GM10266 (cell line): ENCODE data around the gene TLR7.

Experiments
- DNase-seq: peaks from one replicate; pipeline ENCODE4 v3.0.0; 2012; ENCODE audit errors: extremely low spot score
- TF ChIP-seq, protein P1 (sequence below): IDR thresholded peaks from 2 replicates; pipeline ENCODE4 v1.5.1; 2012; ENCODE audit warnings: mild to moderate bottlenecking, low read depth; ENCODE audit not compliant: control insufficient read depth, insufficient read depth; ENCODE audit errors: missing control alignments

The TLR7 gene

DNA sequence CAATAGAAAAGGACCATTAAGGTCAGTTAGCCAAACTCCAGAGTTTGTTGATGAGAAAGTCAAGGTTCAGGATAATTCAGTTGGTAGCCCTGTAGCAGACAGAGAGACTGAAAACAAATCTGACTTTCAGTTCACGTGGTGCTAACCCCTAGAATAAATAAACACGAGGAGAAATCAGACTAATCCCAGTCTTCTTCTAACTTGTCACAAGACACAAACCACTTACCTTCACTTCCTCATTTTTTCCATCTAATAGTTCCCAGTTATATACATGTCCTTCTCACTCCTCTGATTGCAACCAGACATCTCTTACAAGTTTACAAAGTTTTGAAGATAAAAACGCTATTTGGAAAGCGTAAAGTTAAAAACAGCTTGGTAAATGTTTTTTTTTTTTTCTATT is 7.7 kb downstream of the TLR7 start:
- no peak for DNase-seq
- TF ChIP-seq, protein P1, sequence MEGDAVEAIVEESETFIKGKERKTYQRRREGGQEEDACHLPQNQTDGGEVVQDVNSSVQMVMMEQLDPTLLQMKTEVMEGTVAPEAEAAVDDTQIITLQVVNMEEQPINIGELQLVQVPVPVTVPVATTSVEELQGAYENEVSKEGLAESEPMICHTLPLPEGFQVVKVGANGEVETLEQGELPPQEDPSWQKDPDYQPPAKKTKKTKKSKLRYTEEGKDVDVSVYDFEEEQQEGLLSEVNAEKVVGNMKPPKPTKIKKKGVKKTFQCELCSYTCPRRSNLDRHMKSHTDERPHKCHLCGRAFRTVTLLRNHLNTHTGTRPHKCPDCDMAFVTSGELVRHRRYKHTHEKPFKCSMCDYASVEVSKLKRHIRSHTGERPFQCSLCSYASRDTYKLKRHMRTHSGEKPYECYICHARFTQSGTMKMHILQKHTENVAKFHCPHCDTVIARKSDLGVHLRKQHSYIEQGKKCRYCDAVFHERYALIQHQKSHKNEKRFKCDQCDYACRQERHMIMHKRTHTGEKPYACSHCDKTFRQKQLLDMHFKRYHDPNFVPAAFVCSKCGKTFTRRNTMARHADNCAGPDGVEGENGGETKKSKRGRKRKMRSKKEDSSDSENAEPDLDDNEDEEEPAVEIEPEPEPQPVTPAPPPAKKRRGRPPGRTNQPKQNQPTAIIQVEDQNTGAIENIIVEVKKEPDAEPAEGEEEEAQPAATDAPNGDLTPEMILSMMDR, result no peak

DNA sequence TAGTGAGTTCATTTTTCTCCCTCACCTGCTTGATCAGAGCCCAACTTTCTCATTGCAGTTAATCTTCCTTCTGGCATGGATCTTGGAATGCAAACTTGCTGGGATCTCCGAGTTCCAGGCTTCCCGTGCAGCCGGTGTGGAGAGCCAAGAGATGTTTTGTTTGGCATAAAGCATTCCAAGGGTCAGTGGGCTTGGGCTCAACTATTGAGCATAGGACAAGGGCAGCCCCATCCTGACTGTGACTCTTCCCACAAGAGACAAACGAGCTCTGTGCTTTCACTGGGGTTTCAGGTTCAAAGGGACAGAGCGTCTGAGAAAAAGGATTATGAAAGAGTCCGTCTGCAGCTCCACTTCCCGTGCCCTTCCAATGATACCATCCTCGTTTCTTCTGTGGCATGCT is 10.5 kb downstream of the TLR7 start:
- no peak for DNase-seq
- TF ChIP-seq, protein P1, result no peak

DNA sequence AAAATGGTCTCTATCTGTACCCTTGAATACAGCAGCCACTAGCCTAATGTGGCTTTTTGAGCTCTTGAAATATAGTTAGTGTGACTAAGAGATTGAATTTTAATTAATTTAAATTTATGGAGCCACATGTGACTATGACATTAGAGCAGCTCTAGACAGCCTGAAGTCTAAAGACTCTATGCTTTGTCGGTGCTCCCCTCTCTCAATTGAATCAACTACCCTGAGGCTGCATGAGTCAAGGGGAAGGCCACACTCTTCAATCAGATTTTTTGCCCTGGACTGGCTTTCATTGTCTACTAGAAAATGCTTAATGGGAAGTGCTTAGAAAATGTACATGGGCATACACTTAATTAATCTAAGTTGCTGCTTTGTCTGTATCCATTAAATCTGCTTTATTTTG is 11.7 kb downstream of the TLR7 start:
- TF ChIP-seq, protein P1, result no peak
- DNase-seq, result no peak

DNA sequence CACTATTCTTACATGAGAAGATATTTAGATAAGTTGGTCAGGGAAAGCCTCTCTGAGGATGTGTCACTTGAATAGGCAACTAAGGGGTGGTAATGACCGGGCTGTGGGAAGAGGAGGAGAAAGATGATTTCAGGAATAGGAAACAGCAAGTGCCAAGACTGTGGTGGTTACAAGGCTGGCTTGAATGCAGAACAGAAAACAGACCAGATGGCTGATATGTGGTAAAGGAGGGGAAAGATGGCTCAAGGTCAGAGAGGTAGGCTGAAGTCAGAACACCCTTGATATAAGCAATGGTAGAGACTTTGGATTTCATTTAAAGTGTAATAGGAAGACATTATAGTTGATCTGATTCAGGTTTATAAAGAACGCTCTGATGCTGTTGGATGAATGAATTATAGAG is 15.0 kb downstream of the TLR7 start:
- DNase-seq, result no peak
- TF ChIP-seq, protein P1, result no peak

DNA sequence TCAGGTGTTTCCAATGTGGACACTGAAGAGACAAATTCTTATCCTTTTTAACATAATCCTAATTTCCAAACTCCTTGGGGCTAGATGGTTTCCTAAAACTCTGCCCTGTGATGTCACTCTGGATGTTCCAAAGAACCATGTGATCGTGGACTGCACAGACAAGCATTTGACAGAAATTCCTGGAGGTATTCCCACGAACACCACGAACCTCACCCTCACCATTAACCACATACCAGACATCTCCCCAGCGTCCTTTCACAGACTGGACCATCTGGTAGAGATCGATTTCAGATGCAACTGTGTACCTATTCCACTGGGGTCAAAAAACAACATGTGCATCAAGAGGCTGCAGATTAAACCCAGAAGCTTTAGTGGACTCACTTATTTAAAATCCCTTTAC is 18.6 kb downstream of the TLR7 start:
- TF ChIP-seq, protein P1, result no peak
- no peak for DNase-seq

DNA sequence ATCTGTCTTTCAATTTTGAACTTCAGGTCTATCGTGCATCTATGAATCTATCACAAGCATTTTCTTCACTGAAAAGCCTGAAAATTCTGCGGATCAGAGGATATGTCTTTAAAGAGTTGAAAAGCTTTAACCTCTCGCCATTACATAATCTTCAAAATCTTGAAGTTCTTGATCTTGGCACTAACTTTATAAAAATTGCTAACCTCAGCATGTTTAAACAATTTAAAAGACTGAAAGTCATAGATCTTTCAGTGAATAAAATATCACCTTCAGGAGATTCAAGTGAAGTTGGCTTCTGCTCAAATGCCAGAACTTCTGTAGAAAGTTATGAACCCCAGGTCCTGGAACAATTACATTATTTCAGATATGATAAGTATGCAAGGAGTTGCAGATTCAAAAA is 19.7 kb downstream of the TLR7 start:
- TF ChIP-seq, protein P1, result no peak

DNA sequence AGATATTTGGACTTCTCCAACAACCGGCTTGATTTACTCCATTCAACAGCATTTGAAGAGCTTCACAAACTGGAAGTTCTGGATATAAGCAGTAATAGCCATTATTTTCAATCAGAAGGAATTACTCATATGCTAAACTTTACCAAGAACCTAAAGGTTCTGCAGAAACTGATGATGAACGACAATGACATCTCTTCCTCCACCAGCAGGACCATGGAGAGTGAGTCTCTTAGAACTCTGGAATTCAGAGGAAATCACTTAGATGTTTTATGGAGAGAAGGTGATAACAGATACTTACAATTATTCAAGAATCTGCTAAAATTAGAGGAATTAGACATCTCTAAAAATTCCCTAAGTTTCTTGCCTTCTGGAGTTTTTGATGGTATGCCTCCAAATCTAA is 20.3 kb downstream of the TLR7 start:
- DNase-seq, result no peak
- TF ChIP-seq, protein P1, result no peak

More for the DNA sequence above, 19.7 kb downstream of the TLR7 start:
- DNase-seq, result no peak
